ENCODE data around the gene COPA. TPM values are rescaled to one million over a fixed set of nuclear protein-coding genes. Genes with fewer than 3 reads are reported as not detected.

COPA gene
- total RNA-seq, 2 experiments from 2014 or later: 119 to 137 TPM

DNA sequence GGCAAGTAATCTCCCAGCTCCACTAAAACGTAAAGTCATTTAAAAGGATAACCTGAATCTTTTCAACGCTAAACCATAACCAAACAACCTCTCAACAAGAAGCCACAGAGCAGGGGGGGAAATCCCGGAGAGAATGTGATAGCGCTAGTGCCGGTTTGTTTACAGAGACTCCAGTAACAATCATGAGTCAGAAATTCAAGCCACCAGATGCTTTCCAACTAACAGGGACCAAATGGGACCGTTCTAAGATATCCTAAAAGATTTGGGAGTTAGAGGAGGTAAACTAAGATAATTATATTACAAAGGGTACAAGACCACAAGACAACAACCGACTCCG is 81.5 kb downstream of the COPA start:
- peak; percentile 28 for ATAC-seq (ENCODE audit: low read depth)
- H3K36me3 Mint-ChIP-seq: peaks cover 11% of the 10 kb centered on the region
- POLR2A ChIA-PET: interaction anchor here (0.8 to 4.9 kb wide), 5 partner anchors 9 to 160 kb away, joined by 3 to 49 read pairs (median 4); partner anchors contain the start of gene PEX19
- H3K27ac Mint-ChIP-seq: peak overlapping the region; percentile 93
- H3K27me3 Mint-ChIP-seq: no peaks in the 10 kb centered on the region
- H3K4me1 Mint-ChIP-seq: peaks cover 20% of the 10 kb centered on the region
- H3K4me3 Mint-ChIP-seq: peak overlapping the region; percentile 93
- peak; percentile 33 for DNase-seq
- no peaks in the 10 kb centered on the region for H3K9me3 Mint-ChIP-seq

DNA sequence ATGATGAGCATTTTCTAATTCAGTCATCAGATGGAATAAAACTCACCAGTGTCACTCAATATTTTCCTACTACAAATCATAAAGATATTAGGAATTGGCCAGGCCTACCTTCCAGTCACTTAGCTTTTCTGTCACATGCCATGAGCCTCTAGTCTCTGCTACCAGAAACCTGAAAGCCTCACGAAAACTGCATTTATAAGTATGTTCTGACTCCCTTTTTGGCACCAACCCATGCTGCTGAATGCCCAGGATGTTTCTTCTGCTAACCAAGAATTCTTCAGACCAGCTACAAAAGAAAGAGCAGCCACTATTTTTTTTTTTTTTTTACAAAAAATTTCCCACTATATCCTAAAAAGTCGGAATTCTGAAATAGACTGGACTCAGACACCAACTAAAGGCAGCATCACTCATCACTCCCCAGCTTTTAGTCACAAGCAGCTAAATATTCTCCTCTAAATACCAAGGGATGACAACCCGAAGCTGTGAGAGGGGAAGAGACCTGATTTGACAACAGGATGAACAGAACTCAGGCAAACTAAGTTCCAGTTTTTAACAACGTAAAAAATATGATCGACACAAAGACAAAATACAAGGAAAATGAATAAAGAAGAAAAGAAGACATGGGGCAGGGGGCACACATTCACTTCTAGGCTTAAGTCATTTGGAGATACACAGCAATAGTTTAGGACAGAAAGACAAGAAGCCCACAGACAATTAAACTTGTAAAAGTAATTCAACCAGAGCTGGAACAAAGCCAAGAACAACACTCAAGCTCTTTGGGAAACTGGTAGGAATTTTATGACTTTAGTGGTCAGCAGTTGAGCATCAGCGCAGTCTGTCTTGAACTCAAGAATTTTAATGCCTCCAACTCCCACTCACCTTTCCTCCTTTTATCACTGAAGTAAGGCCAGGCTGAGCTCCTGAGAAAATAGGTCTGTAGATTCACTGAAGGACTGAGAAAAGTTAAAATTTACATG is 82.4 kb downstream of the COPA start:
- ATAC-seq (ENCODE audit: low read depth) (no peak), DNase-seq (no peak)
- peaks cover 11% of the 10 kb centered on the region for H3K36me3 Mint-ChIP-seq
- peak overlapping the region; percentile 93 for H3K27ac Mint-ChIP-seq
- peak overlapping the region; percentile 93 for H3K4me3 Mint-ChIP-seq
- no peaks in the 10 kb centered on the region for H3K27me3 Mint-ChIP-seq
- H3K4me1 Mint-ChIP-seq: peaks cover 20% of the 10 kb centered on the region
- POLR2A ChIA-PET: interaction anchor here (0.7 to 4.9 kb wide), 5 partner anchors 10 to 80 kb away, joined by 3 to 49 read pairs (median 3); partner anchors contain the start of gene PEX19
- H3K9me3 Mint-ChIP-seq: no peaks in the 10 kb centered on the region

DNA sequence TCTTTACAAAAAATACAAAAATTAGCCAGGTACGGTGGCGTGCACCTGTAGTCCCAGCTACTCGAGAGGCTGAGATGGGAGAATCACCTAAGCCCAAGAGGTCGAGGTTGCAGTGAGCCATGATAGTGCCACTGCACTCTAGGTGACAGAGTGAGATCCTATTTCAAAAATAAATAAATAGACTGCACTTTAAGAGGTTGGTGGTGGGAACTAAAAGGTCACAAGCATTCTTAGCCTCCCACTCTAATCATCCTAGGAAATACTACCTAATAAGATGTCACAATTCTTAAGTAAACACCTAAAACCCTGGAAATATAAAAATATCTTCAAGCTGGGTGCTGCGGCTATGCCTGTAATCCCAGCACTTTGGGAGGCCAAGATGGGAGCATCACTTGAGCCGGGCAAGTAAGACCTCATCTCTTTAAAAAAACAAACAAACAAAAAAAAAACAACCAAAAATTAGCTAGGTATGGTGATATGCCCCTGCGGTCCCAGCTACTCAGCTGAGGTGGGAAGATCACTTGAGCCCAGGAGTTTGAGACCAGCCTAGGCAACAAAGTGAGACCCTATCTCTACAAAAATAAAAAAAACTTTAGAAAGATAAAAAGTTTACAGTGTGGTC is 84.8 kb downstream of the COPA start:
- peaks cover 18% of the 10 kb centered on the region for H3K4me1 Mint-ChIP-seq
- ATAC-seq (ENCODE audit: low read depth) (no peak), DNase-seq (no peak)
- H3K9me3 Mint-ChIP-seq: no peaks in the 10 kb centered on the region
- H3K36me3 Mint-ChIP-seq: peaks cover 11% of the 10 kb centered on the region
- POLR2A ChIA-PET: no interaction called here
- H3K4me3 Mint-ChIP-seq: no peak overlapping the region
- no peaks in the 10 kb centered on the region for H3K27me3 Mint-ChIP-seq
- no peak overlapping the region for H3K27ac Mint-ChIP-seq

DNA sequence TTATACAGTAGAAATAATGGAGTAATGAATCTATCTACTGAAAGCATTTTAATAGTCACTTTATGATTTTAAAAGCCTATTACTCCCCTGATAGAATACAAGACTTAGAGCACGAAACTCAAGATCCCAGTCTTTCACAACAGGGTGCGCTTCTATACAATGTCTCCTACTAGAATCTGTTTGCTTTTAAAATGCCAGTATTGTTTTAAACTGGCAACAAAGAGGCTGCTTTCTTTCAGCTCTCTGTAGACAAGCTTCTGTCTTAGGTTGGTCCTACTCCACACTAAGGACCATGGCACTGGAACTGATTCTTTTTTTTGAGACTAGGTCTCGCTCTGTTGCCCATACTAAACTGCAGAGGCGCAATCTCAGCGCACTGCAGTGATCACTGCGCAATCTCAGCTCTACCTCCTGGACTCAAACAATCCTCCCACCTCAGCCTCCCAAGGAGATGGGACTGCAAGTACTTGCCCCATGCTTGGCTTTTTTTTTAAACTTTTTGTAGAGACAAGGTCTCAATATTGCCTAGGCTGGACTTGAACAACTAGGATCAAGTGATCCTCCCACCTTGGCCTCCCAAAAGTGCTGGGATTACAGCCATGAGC is 85.5 kb downstream of the COPA start:
- DNase-seq: no peak
- Mint-ChIP-seq H3K27me3 (no peaks in the 10 kb centered on the region), H3K9me3 (no peaks in the 10 kb centered on the region), H3K36me3 (peaks cover 11% of the 10 kb centered on the region), H3K4me1 (peaks cover 15% of the 10 kb centered on the region), H3K27ac (no peak overlapping the region), H3K4me3 (no peak overlapping the region)
- ATAC-seq (ENCODE audit: low read depth): no peak
- POLR2A ChIA-PET: no interaction called here

DNA sequence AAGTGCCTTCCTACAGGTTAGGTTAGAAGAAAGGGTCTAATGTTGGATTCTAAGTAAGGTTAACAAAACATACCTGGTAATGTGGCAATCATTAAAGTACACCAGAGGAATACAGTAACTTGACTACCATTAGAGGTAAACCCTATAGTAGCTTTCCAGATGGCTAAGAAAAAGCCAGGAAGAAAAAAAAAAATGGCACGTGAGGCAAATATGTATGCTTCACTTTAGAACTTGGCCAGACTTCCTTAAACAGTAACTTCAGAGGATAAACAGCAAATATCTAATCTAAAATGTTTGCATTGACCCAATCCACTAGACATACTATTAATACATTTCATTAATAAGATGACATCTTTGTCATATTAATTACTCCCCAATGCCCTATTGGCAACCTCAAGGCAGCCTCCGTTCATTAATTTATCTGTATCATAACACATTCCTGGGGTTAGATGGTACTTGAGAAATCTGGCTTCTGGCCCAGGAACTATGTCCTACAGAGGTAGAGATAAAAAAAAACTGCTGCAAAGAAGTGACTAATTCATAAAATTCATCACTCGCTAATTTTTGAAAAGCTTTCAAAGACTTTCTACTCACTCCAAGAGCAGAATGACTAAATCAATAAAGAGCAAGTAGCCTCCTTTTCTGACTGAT is 86.5 kb downstream of the COPA start:
- Mint-ChIP-seq H3K4me1 (peaks cover 17% of the 10 kb centered on the region), H3K4me3 (no peak overlapping the region), H3K27ac (no peak overlapping the region), H3K27me3 (no peaks in the 10 kb centered on the region), H3K9me3 (no peaks in the 10 kb centered on the region), H3K36me3 (peaks cover 8% of the 10 kb centered on the region)
- POLR2A ChIA-PET: no interaction called here
- ATAC-seq (ENCODE audit: low read depth) (no peak), DNase-seq (no peak)

DNA sequence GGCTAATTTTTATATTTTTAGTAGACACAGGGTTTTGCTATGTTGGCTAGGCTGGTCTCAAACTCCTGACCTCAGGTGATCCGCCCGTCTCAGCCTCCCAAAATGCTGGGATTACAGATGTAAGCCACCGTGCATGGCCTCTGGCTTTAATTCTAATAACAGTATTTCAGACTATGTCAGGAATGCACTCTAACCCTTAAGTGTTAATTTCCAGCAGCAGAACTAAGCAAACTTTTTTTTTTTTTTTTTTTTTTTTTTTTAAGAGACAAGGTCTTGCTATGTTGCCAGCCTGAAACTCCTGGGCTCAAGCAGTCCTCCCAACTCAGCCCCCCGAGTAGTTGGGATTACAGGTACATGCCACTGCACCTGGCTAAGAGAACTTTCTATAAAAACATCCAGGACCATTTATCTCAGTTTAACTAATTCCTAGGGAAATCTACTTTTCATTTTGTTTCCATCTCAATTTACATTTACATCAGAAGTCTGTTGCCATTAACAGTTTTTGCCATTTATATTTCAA is 87.2 kb downstream of the COPA start:
- H3K36me3 Mint-ChIP-seq: peaks cover 8% of the 10 kb centered on the region
- H3K4me3 Mint-ChIP-seq: no peak overlapping the region
- no peaks in the 10 kb centered on the region for H3K9me3 Mint-ChIP-seq
- H3K4me1 Mint-ChIP-seq: peaks cover 14% of the 10 kb centered on the region
- no peaks in the 10 kb centered on the region for H3K27me3 Mint-ChIP-seq
- no peak overlapping the region for H3K27ac Mint-ChIP-seq
- no peak for ATAC-seq (ENCODE audit: low read depth)
- DNase-seq: no peak
- POLR2A ChIA-PET: no interaction called here

DNA sequence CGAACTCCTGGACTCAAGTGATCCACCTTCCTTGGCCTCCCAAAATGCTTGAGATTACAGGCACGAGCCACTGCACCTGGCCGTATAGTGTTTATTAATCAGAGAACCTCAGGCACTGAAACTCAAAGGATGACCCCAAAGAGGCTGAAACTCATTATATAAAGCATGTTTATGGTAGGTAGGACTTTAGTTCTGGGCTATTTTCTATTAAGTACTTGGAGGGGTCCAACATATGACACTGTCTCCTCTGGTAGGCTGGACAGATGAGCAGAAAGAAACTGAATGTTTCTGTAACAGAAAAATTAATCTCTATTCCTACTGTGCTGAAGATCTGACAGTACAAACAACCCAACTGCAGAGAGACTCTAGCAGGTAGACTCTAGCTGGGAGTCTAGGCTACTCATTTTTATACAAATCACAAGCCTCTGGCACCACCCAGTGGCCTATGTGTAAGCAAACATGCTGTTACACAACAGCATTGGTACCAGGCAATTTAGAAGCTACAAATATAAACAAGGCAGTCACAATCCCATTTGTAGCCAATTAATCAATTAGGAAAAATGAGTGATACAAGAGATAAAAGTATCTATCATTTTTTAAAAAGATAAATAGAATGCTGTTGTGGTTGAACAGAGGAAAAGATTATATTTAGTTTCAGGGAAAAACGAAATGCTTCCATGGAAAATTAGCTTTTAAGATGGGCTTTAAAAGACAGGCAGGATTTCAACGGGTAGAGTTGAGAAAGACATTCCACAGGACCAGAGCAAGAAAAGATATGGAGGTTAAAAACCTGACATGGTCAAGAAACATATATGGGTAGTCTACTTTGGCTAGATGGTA is 91.1 kb downstream of the COPA start:
- Mint-ChIP-seq H3K36me3 (no peaks in the 10 kb centered on the region), H3K4me1 (peaks cover 2% of the 10 kb centered on the region), H3K9me3 (no peaks in the 10 kb centered on the region), H3K4me3 (no peak overlapping the region), H3K27me3 (no peaks in the 10 kb centered on the region), H3K27ac (no peak overlapping the region)
- no peak for DNase-seq
- POLR2A ChIA-PET: interaction anchor here (0.6 to 1.1 kb wide), 3 partner anchors 10 to 151 kb away, joined by 3 to 10 read pairs (median 5); partner anchors contain the start of gene DCAF8
- peak; percentile 96 for ATAC-seq (ENCODE audit: low read depth)

DNA sequence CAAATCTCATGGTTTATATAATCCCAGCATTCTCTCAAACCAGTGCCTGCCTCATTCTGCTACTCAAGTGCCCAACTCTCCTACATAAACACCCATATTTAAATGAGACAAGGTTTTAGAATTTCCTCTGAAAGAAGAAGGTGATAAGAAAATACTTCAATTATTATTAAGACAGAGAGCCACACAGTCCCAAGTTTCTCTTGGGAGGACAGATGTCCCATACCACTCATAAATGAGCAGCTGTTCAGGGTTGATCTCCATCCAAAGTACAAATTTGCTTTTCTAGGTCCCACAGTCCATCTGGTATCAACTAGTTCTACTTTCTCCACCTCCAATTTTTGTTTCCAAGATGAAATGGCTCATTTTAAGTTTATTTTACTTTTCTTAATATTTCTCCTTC is 92.0 kb downstream of the COPA start:
- no peaks in the 10 kb centered on the region for H3K9me3 Mint-ChIP-seq
- no peak for ATAC-seq (ENCODE audit: low read depth)
- no peaks in the 10 kb centered on the region for H3K36me3 Mint-ChIP-seq
- H3K27me3 Mint-ChIP-seq: no peaks in the 10 kb centered on the region
- POLR2A ChIA-PET: no interaction called here
- no peak for DNase-seq
- H3K4me3 Mint-ChIP-seq: no peak overlapping the region
- no peak overlapping the region for H3K27ac Mint-ChIP-seq
- H3K4me1 Mint-ChIP-seq: peaks cover 2% of the 10 kb centered on the region

DNA sequence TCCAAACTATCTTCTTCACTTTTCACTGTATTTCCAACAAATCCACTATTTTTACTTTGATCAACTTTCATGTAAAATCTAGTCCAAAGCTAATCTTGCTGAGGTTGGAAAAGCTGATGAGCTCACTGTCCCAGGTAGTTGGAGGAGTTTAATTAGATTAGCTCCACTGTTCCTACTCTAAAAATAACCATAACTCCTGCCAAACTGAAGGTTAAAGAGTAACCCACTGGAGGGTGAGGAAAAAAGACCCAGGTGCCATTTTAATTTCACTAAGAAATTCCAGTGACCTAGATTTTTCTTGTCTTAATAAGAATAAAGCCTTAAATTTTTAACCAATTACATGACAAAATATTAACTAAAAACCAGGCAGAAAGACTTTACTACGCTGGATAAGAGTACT is 96.0 kb downstream of the COPA start:
- no peak overlapping the region for H3K27ac Mint-ChIP-seq
- H3K9me3 Mint-ChIP-seq: no peaks in the 10 kb centered on the region
- POLR2A ChIA-PET: no interaction called here
- H3K27me3 Mint-ChIP-seq: no peaks in the 10 kb centered on the region
- H3K4me1 Mint-ChIP-seq: peaks cover 2% of the 10 kb centered on the region
- ATAC-seq (ENCODE audit: low read depth) (no peak), DNase-seq (no peak)
- peaks cover 2% of the 10 kb centered on the region for H3K36me3 Mint-ChIP-seq
- no peak overlapping the region for H3K4me3 Mint-ChIP-seq

DNA sequence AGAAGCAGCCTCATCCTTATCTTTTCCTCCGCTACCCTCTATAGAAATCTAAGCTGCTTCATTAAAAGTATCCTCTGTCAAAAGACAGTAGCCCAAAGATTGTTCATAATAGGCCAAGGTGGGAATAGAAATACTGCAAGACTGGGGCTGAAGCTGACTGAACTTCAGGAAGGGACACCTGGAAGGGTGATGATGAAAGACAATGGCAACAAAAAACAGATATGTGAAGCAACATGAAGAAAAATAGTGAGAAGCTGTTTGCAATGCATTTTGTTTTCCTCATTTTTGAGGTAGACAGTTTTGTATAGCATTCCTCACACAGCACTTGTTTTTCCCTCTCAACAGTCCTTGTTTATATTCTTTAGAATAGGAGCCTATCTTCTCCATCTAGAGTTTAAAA is 97.6 kb downstream of the COPA start:
- no peaks in the 10 kb centered on the region for H3K9me3 Mint-ChIP-seq
- POLR2A ChIA-PET: no interaction called here
- ATAC-seq (ENCODE audit: low read depth) (no peak), DNase-seq (no peak)
- H3K36me3 Mint-ChIP-seq: peaks cover 4% of the 10 kb centered on the region
- no peak overlapping the region for H3K27ac Mint-ChIP-seq
- H3K27me3 Mint-ChIP-seq: no peaks in the 10 kb centered on the region
- H3K4me1 Mint-ChIP-seq: no peaks in the 10 kb centered on the region
- H3K4me3 Mint-ChIP-seq: no peak overlapping the region

DNA sequence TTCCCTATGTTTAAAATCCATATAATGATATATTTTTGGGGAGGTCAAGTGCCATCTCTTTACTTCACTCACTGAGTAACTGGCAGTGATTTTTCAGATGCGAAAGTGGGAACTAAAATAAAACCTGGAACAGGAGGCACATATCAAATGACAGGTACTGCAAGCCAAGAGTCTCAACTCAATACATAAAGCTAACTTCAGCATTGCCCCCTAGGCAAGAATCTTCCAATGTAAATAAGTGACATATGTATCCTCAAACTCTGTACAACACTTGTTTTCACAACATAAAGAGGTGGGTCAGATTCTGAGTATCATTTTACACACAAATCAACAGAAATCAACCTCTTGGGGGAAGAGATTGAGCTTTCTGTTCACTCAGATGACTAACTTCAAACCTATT is 98.8 kb downstream of the COPA start:
- no peak overlapping the region for H3K27ac Mint-ChIP-seq
- H3K27me3 Mint-ChIP-seq: no peaks in the 10 kb centered on the region
- ATAC-seq (ENCODE audit: low read depth): no peak
- POLR2A ChIA-PET: no interaction called here
- no peak overlapping the region for H3K4me3 Mint-ChIP-seq
- H3K36me3 Mint-ChIP-seq: peaks cover 12% of the 10 kb centered on the region
- no peaks in the 10 kb centered on the region for H3K4me1 Mint-ChIP-seq
- DNase-seq: no peak
- no peaks in the 10 kb centered on the region for H3K9me3 Mint-ChIP-seq

DNA sequence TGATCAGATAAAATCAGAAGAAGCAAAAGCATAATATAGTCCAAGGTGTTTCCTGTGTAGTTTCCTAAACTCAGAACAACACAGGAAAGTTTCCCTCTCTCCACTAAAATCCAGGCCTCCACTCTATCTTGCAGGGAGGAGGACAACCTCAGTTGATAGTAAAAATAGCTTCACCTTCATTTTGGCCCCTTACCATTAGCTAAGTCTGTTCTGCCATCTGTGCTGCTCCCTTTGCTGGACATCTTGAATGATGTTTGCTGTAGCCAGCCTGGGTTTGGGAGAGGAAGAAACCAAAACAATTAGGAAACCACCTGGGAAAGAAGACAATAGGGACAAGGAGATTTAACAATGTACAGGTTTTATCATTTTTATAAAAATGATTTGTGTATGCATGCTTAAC is 99.3 kb downstream of the COPA start:
- no peak for ATAC-seq (ENCODE audit: low read depth)
- Mint-ChIP-seq H3K27ac (no peak overlapping the region), H3K4me1 (peaks cover 1% of the 10 kb centered on the region), H3K4me3 (no peak overlapping the region), H3K27me3 (no peaks in the 10 kb centered on the region), H3K9me3 (no peaks in the 10 kb centered on the region), H3K36me3 (peaks cover 15% of the 10 kb centered on the region)
- POLR2A ChIA-PET: interaction anchor here (0.6 kb wide), 1 partner anchor 39 kb away, joined by 3 read pairs; the partner anchor contains the start of gene PEA15
- no peak for DNase-seq

All from activated naive CD8-positive, alpha-beta T cell treated with anti-CD3 and anti-CD28 coated beads, Interleukin-2, amount 10 ng/mL, durations not matched to agents 7 days and 5 days (primary cell).